Posterior vena cava (tissue), 2 donors: ENCODE measurements around the gene GAS2L2. TPM values are rescaled to one million over a fixed set of nuclear protein-coding genes. Genes with fewer than 3 reads are reported as not detected.
"Not testable (repeated sequence)": the region's sequence is repeated elsewhere in the genome, so short reads cannot be mapped to it uniquely, and the experiment has no call there.

ENCODE experiments used
- DNase-seq: peaks from one replicate; pipeline ENCODE4 v3.0.0-alpha.2; 2020; ENCODE audit warnings: low spot score
- intact Hi-C, 2 donors: fragments of 100-400 bp; cut with DNase I; formaldehyde crosslinking; loops; one replicate each; pipeline versions ENCODE4 v1.14.1 to v1.14.2; 2022 to 2023
- total RNA-seq, 2 donors: library from RNA; stranded (reverse); fragmentation: NEBNext Ultra II Directional; extraction: Animal tissue kit (Norgen Biotek cat#: 25700); gene quantifications; one replicate each; pipeline ENCODE4 v1.2.1, GENCODE V29; 2021
- donor health status: DM: yes; HTN: yes; CAD: no.
- donor health status: DM: yes; HTN: yes; CAD: no.

The GAS2L2 gene
- total RNA-seq, 2 donors from 2014 or later: not detected

- intact Hi-C loops: no loop called here
- no peak for DNase-seq
Measured at GRCh38 chr17:35775039-35775438, 22.0 kb upstream of the GAS2L2 start.

- DNase-seq: peak; percentile 87
- intact Hi-C loops: no loop called here
Measured at GRCh38 chr17:35774499-35774898, 21.5 kb upstream of the GAS2L2 start.

- intact Hi-C loops: no loop called here
- no peak for DNase-seq
Measured at GRCh38 chr17:35773679-35774425, 20.8 kb upstream of the GAS2L2 start.

- intact Hi-C loops: no loop called here
Measured at GRCh38 chr17:35773129-35773528, 20.1 kb upstream of the GAS2L2 start.

GRCh38 chr17:35769895-35770486, 17.0 kb upstream of the GAS2L2 start:
- intact Hi-C loops: loop anchor here in 1 of 2 donors (5.0 kb wide), 1 partner anchor 32 kb away; no protein-coding TSS in a partner anchor
- DNase-seq: no peak

More at GRCh38 chr17:35773129-35773528, 20.1 kb upstream of the GAS2L2 start:
- DNase-seq: no peak

- no peak for DNase-seq
- intact Hi-C loops: loop anchor here in 1 of 2 donors (5.0 kb wide), 1 partner anchor 34 kb away; no protein-coding TSS in a partner anchor
Measured at GRCh38 chr17:35768797-35769196, 15.8 kb upstream of the GAS2L2 start.

- no peak for DNase-seq
Measured at GRCh38 chr17:35766903-35767510, 14.0 kb upstream of the GAS2L2 start.

GRCh38 chr17:35766489-35766877, 13.4 kb upstream of the GAS2L2 start:
- no peak for DNase-seq
- intact Hi-C loops: loop anchor here in 1 of 2 donors (5.0 kb wide), 1 partner anchor 36 kb away; no protein-coding TSS in a partner anchor

More at GRCh38 chr17:35766903-35767510, 14.0 kb upstream of the GAS2L2 start:
- intact Hi-C loops: loop anchor here in 1 of 2 donors (5.0 kb wide), 1 partner anchor 35 kb away; no protein-coding TSS in a partner anchor

GRCh38 chr17:35765756-35766488, 12.9 kb upstream of the GAS2L2 start:
- intact Hi-C loops: loop anchor here (2.0 to 5.0 kb wide), 2 partner anchors 36 to 39 kb away; no protein-coding TSS in a partner anchor
- no peak for DNase-seq

- intact Hi-C loops: loop anchor here (2.0 to 5.0 kb wide), 2 partner anchors 37 to 40 kb away; no protein-coding TSS in a partner anchor
- DNase-seq: no peak
Measured at GRCh38 chr17:35765086-35765710, 12.2 kb upstream of the GAS2L2 start.

GRCh38 chr17:35764123-35764991, 11.3 kb upstream of the GAS2L2 start:
- intact Hi-C loops: loop anchor here in 1 of 2 donors (2.0 kb wide), 1 partner anchor 40 kb away; no protein-coding TSS in a partner anchor
- peak; percentile 95 for DNase-seq

GRCh38 chr17:35763767-35764122, 10.7 kb upstream of the GAS2L2 start:
- no peak for DNase-seq
- intact Hi-C loops: loop anchor here in 1 of 2 donors (2.0 kb wide), 1 partner anchor 41 kb away; no protein-coding TSS in a partner anchor

- intact Hi-C loops: no loop called here
- DNase-seq: no peak
Measured at GRCh38 chr17:35761601-35762000, 8.6 kb upstream of the GAS2L2 start.

GRCh38 chr17:35760587-35760986, 7.5 kb upstream of the GAS2L2 start, which contains the start of gene C17orf50:
C17orf50 (plus strand) TSS chr17:35760887; CDS start chr17:35760942, 55 bp downstream.
- DNase-seq: no peak
- intact Hi-C loops: no loop called here

GRCh38 chr17:35757243-35757642, 4.2 kb upstream of the GAS2L2 start:
- intact Hi-C loops: no loop called here
- no peak for DNase-seq

- intact Hi-C loops: no loop called here
- DNase-seq: no peak
Measured at GRCh38 chr17:35752471-35752870, 568 bp downstream of the GAS2L2 start.

- DNase-seq, intact Hi-C loops: not testable (repeated sequence)
Measured at GRCh38 chr17:35751541-35751940, 1.5 kb downstream of the GAS2L2 start.
